ENCODE data around the gene PNKP. TPM values are rescaled to one million over a fixed set of nuclear protein-coding genes. Genes with fewer than 3 reads are reported as not detected.
A peak's percentile ranks its signal among the peaks of the same experiment; 100 is the strongest.

Gene PNKP
- total and polyA plus RNA-seq, 9 of the 15 experiments (the other 6 are each of a cell fraction or from before 2014, with no cell fraction given): 2.8 to 85.4 (median 25.3) TPM

DNA sequence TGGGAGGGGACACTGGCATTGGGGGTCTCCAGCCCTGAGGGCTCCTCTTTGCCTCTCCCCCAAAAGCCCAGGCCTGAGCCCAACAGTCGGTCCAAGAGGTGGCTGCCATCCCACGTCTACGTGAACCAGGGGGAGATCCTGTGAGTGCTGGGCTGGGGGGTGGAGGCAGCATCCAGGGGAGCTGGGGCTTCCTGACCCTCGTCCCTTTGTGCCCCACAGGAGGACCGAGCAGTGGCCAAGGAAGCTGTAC is 9.6 kb downstream of the PNKP start (continued):
- TF ChIP-seq CREM (IDR thresholded peaks at IDR 0.05; ENCODE audit: low read depth) (no peak), RBM39 (optimal IDR thresholded peaks at IDR 0.05; ENCODE audit: low read depth, low read length) (peak; percentile 46), ZBED1 (IDR thresholded peaks at IDR 0.05) (0 out of 2 replicates have a peak, but pooled peaks have one; percentile 6), RBM17 (IDR thresholded peaks at IDR 0.05; ENCODE audit: borderline replicate concordance, low read depth, low read length) (no peak), SUPT5H (IDR thresholded peaks at IDR 0.05) (0 out of 2 replicates have a peak, but pooled peaks have one; percentile 17), MCM5 (IDR thresholded peaks at IDR 0.05; ENCODE audit: low read depth) (no peak), ATF7 (IDR thresholded peaks at IDR 0.05) (no peak)
- TF ChIP-seq, protein P1, sequence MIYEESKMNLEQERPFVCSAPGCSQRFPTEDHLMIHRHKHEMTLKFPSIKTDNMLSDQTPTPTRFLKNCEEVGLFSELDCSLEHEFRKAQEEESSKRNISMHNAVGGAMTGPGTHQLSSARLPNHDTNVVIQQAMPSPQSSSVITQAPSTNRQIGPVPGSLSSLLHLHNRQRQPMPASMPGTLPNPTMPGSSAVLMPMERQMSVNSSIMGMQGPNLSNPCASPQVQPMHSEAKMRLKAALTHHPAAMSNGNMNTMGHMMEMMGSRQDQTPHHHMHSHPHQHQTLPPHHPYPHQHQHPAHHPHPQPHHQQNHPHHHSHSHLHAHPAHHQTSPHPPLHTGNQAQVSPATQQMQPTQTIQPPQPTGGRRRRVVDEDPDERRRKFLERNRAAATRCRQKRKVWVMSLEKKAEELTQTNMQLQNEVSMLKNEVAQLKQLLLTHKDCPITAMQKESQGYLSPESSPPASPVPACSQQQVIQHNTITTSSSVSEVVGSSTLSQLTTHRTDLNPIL (CRISPR knock-in tag; IDR thresholded peaks at IDR 0.05): no peak
- TF ChIP-seq, protein P2, sequence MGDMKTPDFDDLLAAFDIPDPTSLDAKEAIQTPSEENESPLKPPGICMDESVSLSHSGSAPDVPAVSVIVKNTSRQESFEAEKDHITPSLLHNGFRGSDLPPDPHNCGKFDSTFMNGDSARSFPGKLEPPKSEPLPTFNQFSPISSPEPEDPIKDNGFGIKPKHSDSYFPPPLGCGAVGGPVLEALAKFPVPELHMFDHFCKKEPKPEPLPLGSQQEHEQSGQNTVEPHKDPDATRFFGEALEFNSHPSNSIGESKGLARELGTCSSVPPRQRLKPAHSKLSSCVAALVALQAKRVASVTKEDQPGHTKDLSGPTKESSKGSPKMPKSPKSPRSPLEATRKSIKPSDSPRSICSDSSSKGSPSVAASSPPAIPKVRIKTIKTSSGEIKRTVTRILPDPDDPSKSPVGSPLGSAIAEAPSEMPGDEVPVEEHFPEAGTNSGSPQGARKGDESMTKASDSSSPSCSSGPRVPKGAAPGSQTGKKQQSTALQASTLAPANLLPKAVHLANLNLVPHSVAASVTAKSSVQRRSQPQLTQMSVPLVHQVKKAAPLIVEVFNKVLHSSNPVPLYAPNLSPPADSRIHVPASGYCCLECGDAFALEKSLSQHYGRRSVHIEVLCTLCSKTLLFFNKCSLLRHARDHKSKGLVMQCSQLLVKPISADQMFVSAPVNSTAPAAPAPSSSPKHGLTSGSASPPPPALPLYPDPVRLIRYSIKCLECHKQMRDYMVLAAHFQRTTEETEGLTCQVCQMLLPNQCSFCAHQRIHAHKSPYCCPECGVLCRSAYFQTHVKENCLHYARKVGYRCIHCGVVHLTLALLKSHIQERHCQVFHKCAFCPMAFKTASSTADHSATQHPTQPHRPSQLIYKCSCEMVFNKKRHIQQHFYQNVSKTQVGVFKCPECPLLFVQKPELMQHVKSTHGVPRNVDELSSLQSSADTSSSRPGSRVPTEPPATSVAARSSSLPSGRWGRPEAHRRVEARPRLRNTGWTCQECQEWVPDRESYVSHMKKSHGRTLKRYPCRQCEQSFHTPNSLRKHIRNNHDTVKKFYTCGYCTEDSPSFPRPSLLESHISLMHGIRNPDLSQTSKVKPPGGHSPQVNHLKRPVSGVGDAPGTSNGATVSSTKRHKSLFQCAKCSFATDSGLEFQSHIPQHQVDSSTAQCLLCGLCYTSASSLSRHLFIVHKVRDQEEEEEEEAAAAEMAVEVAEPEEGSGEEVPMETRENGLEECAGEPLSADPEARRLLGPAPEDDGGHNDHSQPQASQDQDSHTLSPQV (IDR thresholded peaks at IDR 0.05): no peak
- TF ChIP-seq, protein P3, sequence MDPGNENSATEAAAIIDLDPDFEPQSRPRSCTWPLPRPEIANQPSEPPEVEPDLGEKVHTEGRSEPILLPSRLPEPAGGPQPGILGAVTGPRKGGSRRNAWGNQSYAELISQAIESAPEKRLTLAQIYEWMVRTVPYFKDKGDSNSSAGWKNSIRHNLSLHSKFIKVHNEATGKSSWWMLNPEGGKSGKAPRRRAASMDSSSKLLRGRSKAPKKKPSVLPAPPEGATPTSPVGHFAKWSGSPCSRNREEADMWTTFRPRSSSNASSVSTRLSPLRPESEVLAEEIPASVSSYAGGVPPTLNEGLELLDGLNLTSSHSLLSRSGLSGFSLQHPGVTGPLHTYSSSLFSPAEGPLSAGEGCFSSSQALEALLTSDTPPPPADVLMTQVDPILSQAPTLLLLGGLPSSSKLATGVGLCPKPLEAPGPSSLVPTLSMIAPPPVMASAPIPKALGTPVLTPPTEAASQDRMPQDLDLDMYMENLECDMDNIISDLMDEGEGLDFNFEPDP (CRISPR knock-in tag; IDR thresholded peaks at IDR 0.05): no peak
- TF ChIP-seq, protein P4, sequence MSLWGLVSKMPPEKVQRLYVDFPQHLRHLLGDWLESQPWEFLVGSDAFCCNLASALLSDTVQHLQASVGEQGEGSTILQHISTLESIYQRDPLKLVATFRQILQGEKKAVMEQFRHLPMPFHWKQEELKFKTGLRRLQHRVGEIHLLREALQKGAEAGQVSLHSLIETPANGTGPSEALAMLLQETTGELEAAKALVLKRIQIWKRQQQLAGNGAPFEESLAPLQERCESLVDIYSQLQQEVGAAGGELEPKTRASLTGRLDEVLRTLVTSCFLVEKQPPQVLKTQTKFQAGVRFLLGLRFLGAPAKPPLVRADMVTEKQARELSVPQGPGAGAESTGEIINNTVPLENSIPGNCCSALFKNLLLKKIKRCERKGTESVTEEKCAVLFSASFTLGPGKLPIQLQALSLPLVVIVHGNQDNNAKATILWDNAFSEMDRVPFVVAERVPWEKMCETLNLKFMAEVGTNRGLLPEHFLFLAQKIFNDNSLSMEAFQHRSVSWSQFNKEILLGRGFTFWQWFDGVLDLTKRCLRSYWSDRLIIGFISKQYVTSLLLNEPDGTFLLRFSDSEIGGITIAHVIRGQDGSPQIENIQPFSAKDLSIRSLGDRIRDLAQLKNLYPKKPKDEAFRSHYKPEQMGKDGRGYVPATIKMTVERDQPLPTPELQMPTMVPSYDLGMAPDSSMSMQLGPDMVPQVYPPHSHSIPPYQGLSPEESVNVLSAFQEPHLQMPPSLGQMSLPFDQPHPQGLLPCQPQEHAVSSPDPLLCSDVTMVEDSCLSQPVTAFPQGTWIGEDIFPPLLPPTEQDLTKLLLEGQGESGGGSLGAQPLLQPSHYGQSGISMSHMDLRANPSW (CRISPR knock-in tag; IDR thresholded peaks at IDR 0.05): no peak
- TF ChIP-seq, protein P5, sequence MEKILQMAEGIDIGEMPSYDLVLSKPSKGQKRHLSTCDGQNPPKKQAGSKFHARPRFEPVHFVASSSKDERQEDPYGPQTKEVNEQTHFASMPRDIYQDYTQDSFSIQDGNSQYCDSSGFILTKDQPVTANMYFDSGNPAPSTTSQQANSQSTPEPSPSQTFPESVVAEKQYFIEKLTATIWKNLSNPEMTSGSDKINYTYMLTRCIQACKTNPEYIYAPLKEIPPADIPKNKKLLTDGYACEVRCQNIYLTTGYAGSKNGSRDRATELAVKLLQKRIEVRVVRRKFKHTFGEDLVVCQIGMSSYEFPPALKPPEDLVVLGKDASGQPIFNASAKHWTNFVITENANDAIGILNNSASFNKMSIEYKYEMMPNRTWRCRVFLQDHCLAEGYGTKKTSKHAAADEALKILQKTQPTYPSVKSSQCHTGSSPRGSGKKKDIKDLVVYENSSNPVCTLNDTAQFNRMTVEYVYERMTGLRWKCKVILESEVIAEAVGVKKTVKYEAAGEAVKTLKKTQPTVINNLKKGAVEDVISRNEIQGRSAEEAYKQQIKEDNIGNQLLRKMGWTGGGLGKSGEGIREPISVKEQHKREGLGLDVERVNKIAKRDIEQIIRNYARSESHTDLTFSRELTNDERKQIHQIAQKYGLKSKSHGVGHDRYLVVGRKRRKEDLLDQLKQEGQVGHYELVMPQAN (IDR thresholded peaks at IDR 0.05; ENCODE audit: borderline replicate concordance): no peak
- TF ChIP-seq, protein P6, sequence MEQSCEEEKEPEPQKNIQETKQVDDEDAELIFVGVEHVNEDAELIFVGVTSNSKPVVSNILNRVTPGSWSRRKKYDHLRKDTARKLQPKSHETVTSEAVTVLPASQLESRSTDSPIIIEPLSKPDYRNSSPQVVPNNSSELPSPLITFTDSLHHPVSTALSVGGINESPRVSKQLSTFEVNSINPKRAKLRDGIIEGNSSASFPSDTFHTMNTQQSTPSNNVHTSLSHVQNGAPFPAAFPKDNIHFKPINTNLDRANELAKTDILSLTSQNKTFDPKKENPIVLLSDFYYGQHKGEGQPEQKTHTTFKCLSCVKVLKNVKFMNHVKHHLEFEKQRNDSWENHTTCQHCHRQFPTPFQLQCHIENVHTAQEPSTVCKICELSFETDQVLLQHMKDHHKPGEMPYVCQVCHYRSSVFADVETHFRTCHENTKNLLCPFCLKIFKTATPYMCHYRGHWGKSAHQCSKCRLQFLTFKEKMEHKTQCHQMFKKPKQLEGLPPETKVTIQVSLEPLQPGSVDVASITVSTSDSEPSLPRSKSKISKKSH (CRISPR knock-in tag; IDR thresholded peaks at IDR 0.05): no peak
- TF ChIP-seq, protein P7, sequence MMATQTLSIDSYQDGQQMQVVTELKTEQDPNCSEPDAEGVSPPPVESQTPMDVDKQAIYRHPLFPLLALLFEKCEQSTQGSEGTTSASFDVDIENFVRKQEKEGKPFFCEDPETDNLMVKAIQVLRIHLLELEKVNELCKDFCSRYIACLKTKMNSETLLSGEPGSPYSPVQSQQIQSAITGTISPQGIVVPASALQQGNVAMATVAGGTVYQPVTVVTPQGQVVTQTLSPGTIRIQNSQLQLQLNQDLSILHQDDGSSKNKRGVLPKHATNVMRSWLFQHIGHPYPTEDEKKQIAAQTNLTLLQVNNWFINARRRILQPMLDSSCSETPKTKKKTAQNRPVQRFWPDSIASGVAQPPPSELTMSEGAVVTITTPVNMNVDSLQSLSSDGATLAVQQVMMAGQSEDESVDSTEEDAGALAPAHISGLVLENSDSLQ (IDR thresholded peaks at IDR 0.05): no peak
